ENCODE measurements around the gene PAX3.

PAX3 gene

DNA sequence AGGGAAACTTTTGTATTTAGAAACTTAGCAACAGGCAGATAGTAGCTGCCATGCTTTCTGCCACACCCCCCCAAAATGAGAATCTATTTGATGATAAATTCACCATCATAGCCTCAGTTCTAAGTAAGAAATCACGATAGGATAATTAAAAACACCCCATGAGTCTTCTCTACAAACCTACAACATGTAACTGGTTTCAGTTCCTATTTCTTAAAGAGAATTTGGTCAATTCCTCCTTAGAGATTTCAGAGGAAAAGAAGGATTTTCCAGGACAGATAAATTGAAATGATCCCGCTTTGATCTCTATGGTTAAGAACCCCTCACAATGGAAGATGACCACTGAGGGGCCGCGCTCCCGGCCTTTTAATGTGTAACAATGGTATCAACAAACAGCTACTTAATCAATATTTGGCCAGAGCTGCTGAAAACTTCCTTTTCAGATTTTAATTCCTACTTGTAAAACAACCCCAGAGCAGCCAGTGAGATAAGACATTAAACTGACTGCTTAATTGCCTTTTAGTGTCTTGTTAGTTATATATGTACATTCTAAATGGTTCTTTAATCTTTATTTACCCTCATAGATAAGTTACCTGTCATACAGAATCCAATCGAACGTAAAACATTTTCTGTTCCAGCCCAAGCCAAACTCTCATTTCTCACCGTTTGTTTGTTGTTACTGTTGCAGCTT is 10.1 kb downstream of the PAX3 start:
- Histone ChIP-seq H3K4me1 (ENCODE audit: control insufficient read depth, insufficient read depth, low read length) (no peaks in the 10 kb centered on the region; the same call in 1 of the 2 replicates), H3K36me3 (ENCODE audit: control insufficient read depth, insufficient read depth, low read length) (no peaks in the 10 kb centered on the region), H3K4me3 (ENCODE audit: low read length) (no peak overlapping the region), H3K27ac (ENCODE audit: low read length) (no peak overlapping the region), H3K27me3 (ENCODE audit: control insufficient read depth, insufficient read depth, low read length) (peaks cover 56% of the 10 kb centered on the region), H3K9me3 (ENCODE audit: control insufficient read depth, insufficient read depth, low read length) (no peaks in the 10 kb centered on the region)
- DNase-seq (ENCODE audit: low read depth, low spot score), result no peak
- no CpG with 5 or more reads among the region's 8 CpGs for WGBS (ENCODE audit: insufficient coverage, insufficient read length)

- Histone ChIP-seq H3K9me3 (ENCODE audit: control insufficient read depth, insufficient read depth, low read length) (no peaks in the 10 kb centered on the region), H3K4me1 (ENCODE audit: control insufficient read depth, insufficient read depth, low read length) (no peaks in the 10 kb centered on the region; the same call in 1 of the 2 replicates), H3K27ac (ENCODE audit: low read length) (no peak overlapping the region), H3K4me3 (ENCODE audit: low read length) (no peak overlapping the region), H3K36me3 (ENCODE audit: control insufficient read depth, insufficient read depth, low read length) (no peaks in the 10 kb centered on the region), H3K27me3 (ENCODE audit: control insufficient read depth, insufficient read depth, low read length) (peaks cover 49% of the 10 kb centered on the region)
- no CpG with 5 or more reads among the region's 4 CpGs for WGBS (ENCODE audit: insufficient coverage, insufficient read length)
- no peak for DNase-seq (ENCODE audit: low read depth, low spot score)
These were observed 10.8 kb downstream of the PAX3 start for GRCh38 chr2:222287862-222288479.

- Histone ChIP-seq H3K27ac (ENCODE audit: low read length) (no peak overlapping the region), H3K27me3 (ENCODE audit: control insufficient read depth, insufficient read depth, low read length) (peaks cover 28% of the 10 kb centered on the region), H3K4me3 (ENCODE audit: low read length) (no peak overlapping the region), H3K9me3 (ENCODE audit: control insufficient read depth, insufficient read depth, low read length) (no peaks in the 10 kb centered on the region), H3K36me3 (ENCODE audit: control insufficient read depth, insufficient read depth, low read length) (no peaks in the 10 kb centered on the region), H3K4me1 (ENCODE audit: control insufficient read depth, insufficient read depth, low read length) (no peaks in the 10 kb centered on the region; the same call in 1 of the 2 replicates)
- WGBS (ENCODE audit: insufficient coverage, insufficient read length), result no CpG with 5 or more reads among the region's 3 CpGs
- no peak for DNase-seq (ENCODE audit: low read depth, low spot score)
These were observed 14.3 kb downstream of the PAX3 start for GRCh38 chr2:222284466-222284865.

- Histone ChIP-seq H3K4me1 (ENCODE audit: control insufficient read depth, insufficient read depth, low read length) (no peaks in the 10 kb centered on the region), H3K36me3 (ENCODE audit: control insufficient read depth, insufficient read depth, low read length) (no peaks in the 10 kb centered on the region), H3K9me3 (ENCODE audit: control insufficient read depth, insufficient read depth, low read length) (no peaks in the 10 kb centered on the region), H3K27me3 (ENCODE audit: control insufficient read depth, insufficient read depth, low read length) (peaks cover 20% of the 10 kb centered on the region), H3K4me3 (ENCODE audit: low read length) (no peak overlapping the region), H3K27ac (ENCODE audit: low read length) (no peak overlapping the region)
- no CpG with 5 or more reads among the region's 8 CpGs for WGBS (ENCODE audit: insufficient coverage, insufficient read length)
- no peak for DNase-seq (ENCODE audit: low read depth, low spot score)
These were observed 15.2 kb downstream of the PAX3 start for GRCh38 chr2:222283634-222284033.

DNA sequence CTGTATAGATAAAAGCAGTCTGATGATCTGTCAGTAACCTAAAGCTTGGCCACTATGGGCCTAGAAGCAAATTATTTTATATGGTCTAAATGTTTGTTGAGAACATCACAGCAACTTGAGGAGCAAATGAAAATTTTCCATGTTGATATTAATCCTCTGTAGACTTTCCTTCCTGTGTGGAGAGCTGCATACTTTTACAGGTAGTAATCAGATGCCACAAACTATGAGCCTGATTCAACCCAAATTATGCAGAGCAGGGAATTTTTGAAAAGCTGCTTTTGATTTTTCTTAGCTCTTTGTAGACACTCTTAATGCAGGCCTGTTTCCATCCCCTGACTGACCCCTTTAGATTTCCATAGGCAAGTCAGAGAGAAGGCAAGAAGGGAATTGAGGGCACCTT is 17.3 kb downstream of the PAX3 start:
- no peak for DNase-seq (ENCODE audit: low read depth, low spot score)
- H3K36me3 ChIP-seq (ENCODE audit: control insufficient read depth, insufficient read depth, low read length), result no peaks in the 10 kb centered on the region
- H3K27me3 ChIP-seq (ENCODE audit: control insufficient read depth, insufficient read depth, low read length), result peaks cover 11% of the 10 kb centered on the region; the same call in 1 of the 2 replicates
- H3K4me3 ChIP-seq (ENCODE audit: low read length), result no peak overlapping the region
- no peak overlapping the region for H3K27ac ChIP-seq (ENCODE audit: low read length)
- H3K4me1 ChIP-seq (ENCODE audit: control insufficient read depth, insufficient read depth, low read length), result no peaks in the 10 kb centered on the region
- no peaks in the 10 kb centered on the region for H3K9me3 ChIP-seq (ENCODE audit: control insufficient read depth, insufficient read depth, low read length)

DNA sequence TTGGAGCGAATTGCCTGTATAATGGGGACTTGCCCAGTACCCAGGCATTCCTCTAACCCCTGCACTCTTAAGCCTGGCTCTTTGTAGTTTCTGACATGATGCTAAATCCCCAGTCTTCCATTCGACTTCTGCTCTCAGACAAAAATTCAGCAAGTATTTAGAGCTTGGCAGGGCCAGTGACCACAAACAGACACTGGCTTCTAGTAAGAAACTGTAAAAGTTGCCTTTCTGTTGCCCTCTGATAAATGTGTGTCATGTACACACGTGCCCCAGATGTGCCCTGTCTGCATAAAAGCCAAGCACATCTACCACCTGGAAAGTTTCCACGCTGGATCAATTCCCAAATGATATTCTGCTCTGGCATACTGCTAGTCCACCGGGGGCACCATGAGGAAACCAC is 18.0 kb downstream of the PAX3 start:
- WGBS (ENCODE audit: insufficient coverage, insufficient read length), result no CpG with 5 or more reads among the region's 5 CpGs
- Histone ChIP-seq H3K27me3 (ENCODE audit: control insufficient read depth, insufficient read depth, low read length) (peaks cover 6% of the 10 kb centered on the region; the same call in 1 of the 2 replicates), H3K36me3 (ENCODE audit: control insufficient read depth, insufficient read depth, low read length) (no peaks in the 10 kb centered on the region), H3K27ac (ENCODE audit: low read length) (no peak overlapping the region), H3K9me3 (ENCODE audit: control insufficient read depth, insufficient read depth, low read length) (no peaks in the 10 kb centered on the region), H3K4me1 (ENCODE audit: control insufficient read depth, insufficient read depth, low read length) (no peaks in the 10 kb centered on the region), H3K4me3 (ENCODE audit: low read length) (no peak overlapping the region)
- DNase-seq (ENCODE audit: low read depth, low spot score), result no peak

DNA sequence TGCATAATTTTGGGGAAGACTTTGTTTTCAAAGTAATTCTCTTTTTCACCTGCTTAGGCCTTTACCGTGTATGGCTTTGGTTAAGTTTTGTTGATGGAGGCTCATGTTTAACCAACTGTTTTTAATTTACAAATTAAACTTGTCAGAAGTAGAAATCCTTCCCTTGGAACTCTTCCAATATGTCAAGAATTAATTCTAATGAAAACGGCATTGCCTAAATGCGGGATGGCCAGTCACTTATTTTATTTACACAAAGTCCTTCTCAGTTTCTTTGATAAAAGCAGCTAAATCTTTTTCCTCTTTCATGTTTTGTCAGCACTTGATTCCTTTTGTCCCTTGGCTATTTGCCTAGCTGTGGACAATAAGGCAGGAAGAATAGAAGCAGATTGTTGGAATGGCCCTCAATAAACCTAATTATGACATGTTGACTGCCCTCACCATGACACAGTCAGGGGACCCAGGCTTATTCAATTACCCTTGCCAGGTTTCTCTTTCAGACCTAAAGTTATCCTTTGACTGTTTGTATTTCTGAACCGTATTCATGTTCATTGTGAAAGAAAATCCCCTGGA is 26.3 kb downstream of the PAX3 start:
- no CpG with 5 or more reads among the region's 4 CpGs for WGBS (ENCODE audit: insufficient coverage, insufficient read length)
- H3K27me3 ChIP-seq (ENCODE audit: control insufficient read depth, insufficient read depth, low read length), result no peaks in the 10 kb centered on the region
- no peak for DNase-seq (ENCODE audit: low read depth, low spot score)
- peaks cover 2% of the 10 kb centered on the region; the same call in 1 of the 2 replicates for H3K4me1 ChIP-seq (ENCODE audit: control insufficient read depth, insufficient read depth, low read length)
- no peaks in the 10 kb centered on the region for H3K36me3 ChIP-seq (ENCODE audit: control insufficient read depth, insufficient read depth, low read length)
- H3K9me3 ChIP-seq (ENCODE audit: control insufficient read depth, insufficient read depth, low read length), result no peaks in the 10 kb centered on the region
- no peak overlapping the region for H3K27ac ChIP-seq (ENCODE audit: low read length)
- H3K4me3 ChIP-seq (ENCODE audit: low read length), result no peak overlapping the region

DNA sequence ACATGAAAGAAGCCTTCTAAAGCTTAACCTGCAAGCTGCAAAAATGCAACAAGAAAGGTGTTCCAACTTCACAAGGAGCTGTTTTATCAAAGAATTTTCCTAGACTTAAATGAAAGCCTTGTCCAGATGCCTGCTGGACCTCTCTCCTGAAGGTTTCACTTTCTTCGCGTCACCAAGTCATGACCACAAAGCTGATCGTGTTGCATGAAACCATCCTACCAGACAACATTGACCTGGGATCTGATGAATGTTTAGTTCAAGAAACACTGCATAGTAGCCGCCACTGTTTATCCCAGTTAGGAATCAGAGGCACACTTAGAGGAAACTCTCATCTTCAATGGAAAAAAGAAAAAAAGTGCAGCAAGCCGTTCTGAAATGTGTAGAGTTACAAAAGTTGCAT is 26.9 kb downstream of the PAX3 start:
- Histone ChIP-seq H3K27ac (ENCODE audit: low read length) (no peak overlapping the region), H3K4me1 (ENCODE audit: control insufficient read depth, insufficient read depth, low read length) (peaks cover 2% of the 10 kb centered on the region; the same call in 1 of the 2 replicates), H3K9me3 (ENCODE audit: control insufficient read depth, insufficient read depth, low read length) (no peaks in the 10 kb centered on the region), H3K27me3 (ENCODE audit: control insufficient read depth, insufficient read depth, low read length) (no peaks in the 10 kb centered on the region), H3K4me3 (ENCODE audit: low read length) (no peak overlapping the region), H3K36me3 (ENCODE audit: control insufficient read depth, insufficient read depth, low read length) (no peaks in the 10 kb centered on the region)
- DNase-seq (ENCODE audit: low read depth, low spot score), result no peak
- WGBS (ENCODE audit: insufficient coverage, insufficient read length), result no CpG with 5 or more reads among the region's 5 CpGs

DNA sequence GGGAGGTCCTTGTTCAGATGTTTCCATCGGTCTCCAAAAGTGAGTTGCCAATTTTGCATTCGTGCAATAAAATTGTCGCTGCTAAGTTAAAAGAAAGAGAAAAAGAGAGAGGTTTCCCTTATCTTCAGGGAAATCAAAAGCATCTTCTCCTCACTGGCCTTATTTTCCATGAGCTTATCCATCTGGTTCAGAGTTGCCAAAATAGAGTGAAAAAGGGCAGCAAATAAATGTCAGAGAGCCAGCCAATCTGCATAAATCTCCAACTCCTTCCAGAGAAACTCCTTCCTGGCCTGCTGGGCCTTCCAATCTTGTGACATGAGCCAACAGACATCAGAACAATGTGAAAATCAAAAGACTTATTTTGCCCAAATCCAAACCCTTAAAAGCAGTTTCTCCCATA is 28.4 kb downstream of the PAX3 start:
- DNase-seq (ENCODE audit: low read depth, low spot score), result no peak
- WGBS (ENCODE audit: insufficient coverage, insufficient read length), result no CpG with 5 or more reads among the region's 3 CpGs
- Histone ChIP-seq H3K27me3 (ENCODE audit: control insufficient read depth, insufficient read depth, low read length) (no peaks in the 10 kb centered on the region), H3K4me3 (ENCODE audit: low read length) (no peak overlapping the region), H3K27ac (ENCODE audit: low read length) (no peak overlapping the region), H3K4me1 (ENCODE audit: control insufficient read depth, insufficient read depth, low read length) (peaks cover 2% of the 10 kb centered on the region; the same call in 1 of the 2 replicates), H3K9me3 (ENCODE audit: control insufficient read depth, insufficient read depth, low read length) (no peaks in the 10 kb centered on the region), H3K36me3 (ENCODE audit: control insufficient read depth, insufficient read depth, low read length) (no peaks in the 10 kb centered on the region)

- H3K4me3 ChIP-seq (ENCODE audit: low read length), result no peak overlapping the region
- no peak overlapping the region for H3K27ac ChIP-seq (ENCODE audit: low read length)
- no CpG with 5 or more reads among the region's 9 CpGs for WGBS (ENCODE audit: insufficient coverage, insufficient read length)
These were observed 29.7 kb downstream of the PAX3 start for GRCh38 chr2:222269132-222269531.

More at GRCh38 chr2:222269132-222269531, 29.7 kb downstream of the PAX3 start:
- H3K4me1 ChIP-seq (ENCODE audit: control insufficient read depth, insufficient read depth, low read length), result peaks cover 2% of the 10 kb centered on the region; the same call in 1 of the 2 replicates
- H3K36me3 ChIP-seq (ENCODE audit: control insufficient read depth, insufficient read depth, low read length), result no peaks in the 10 kb centered on the region
- H3K27me3 ChIP-seq (ENCODE audit: control insufficient read depth, insufficient read depth, low read length), result no peaks in the 10 kb centered on the region
- H3K9me3 ChIP-seq (ENCODE audit: control insufficient read depth, insufficient read depth, low read length), result no peaks in the 10 kb centered on the region
- no peak for DNase-seq (ENCODE audit: low read depth, low spot score)
